ENCODE results near the gene SECTM1.

Gene SECTM1

GRCh38 chr17:82277851-82278250 lies 55.7 kb downstream of the SECTM1 start:
- no peak for DNase-seq

- DNase-seq, result no peak
These were observed 56.6 kb downstream of the SECTM1 start for GRCh38 chr17:82276938-82277337.

- DNase-seq, result no peak
These were observed 58.2 kb downstream of the SECTM1 start for GRCh38 chr17:82275326-82275725.

- DNase-seq, result no peak
These were observed 59.2 kb downstream of the SECTM1 start for GRCh38 chr17:82274134-82275020.

GRCh38 chr17:82273327-82274133 lies 60.0 kb downstream of the SECTM1 start, which contains the start of gene CSNK1D:
Gene CSNK1D (minus strand): TSS chr17:82273700. CDS start chr17:82273381, 319 bp downstream.
- DNase-seq, result peak; percentile 80

GRCh38 chr17:82272495-82273326 lies 60.9 kb downstream of the SECTM1 start:
- DNase-seq, result no peak

- no peak for DNase-seq
These were observed 62.2 kb downstream of the SECTM1 start for GRCh38 chr17:82271401-82271800.
